ENCODE data around the gene MYH3. TPM values are rescaled to one million over a fixed set of nuclear protein-coding genes. Genes with fewer than 3 reads are reported as not detected.

The MYH3 gene
- total and polyA plus RNA-seq, 4 donors, result 0.43 to 2.0 (median 0.99) TPM

DNA sequence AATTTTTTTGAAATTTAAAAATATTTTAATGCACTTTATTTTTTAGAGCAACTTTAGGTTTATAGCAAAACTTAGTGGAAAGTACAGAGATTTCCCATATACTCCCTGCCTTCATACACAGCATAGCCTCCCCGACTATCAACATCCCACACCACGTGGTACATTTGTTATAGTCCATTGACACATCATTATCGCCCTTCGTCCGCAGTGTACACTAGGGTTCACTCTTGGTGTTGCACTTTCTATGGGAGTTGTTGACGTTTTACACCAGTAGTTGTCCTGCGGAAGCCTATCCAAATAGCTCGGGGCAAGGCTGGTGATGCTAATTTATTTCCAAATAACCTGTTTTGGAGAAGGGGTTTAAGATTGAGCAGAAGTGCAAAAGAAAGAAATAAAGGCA is 52.6 kb downstream of the MYH3 start (continued):
- TF ChIP-seq, protein P1, sequence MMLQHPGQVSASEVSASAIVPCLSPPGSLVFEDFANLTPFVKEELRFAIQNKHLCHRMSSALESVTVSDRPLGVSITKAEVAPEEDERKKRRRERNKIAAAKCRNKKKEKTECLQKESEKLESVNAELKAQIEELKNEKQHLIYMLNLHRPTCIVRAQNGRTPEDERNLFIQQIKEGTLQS (IDR thresholded peaks at IDR 0.05), result no peak

DNA sequence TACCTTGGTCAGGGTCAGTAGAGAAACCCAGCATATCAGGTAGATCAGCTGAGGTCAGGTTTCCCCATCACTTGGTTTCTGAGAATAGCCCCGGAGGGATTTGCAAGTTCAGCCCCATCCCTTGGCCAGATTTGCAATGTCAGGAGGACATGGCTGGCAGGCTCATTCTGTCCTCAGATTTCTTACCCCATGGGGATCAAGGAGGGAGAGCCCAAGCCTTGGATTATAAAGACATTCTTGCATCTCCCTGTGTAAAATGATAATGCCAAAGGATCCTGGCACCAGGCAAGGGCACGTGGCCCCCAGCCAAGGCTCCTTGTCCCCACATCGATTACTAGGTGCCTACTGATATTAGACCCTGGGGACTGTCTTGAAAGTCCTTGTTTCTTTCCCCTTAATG is 53.2 kb downstream of the MYH3 start:
- Histone ChIP-seq H3K9me3 (ENCODE audit: control insufficient read depth in 4 of 4, low read length in 3 of 4) (no peaks in the 10 kb centered on the region), H3K4me3 (ENCODE audit: low read depth in 1 of 3, low read length in 3 of 3) (no peak overlapping the region), H3K27ac (ENCODE audit: low read depth in 1 of 2, low read length in 2 of 2) (no peak overlapping the region), H3K27me3 (ENCODE audit: control insufficient read depth in 4 of 4, insufficient read depth in 4 of 4, low read length in 3 of 4) (peaks cover 0 to 2% (median 0%) of the 10 kb centered on the region in 4 donors), H3K4me1 (ENCODE audit: control insufficient read depth in 4 of 4, insufficient read depth in 4 of 4, low read length in 3 of 4) (no peaks in the 10 kb centered on the region), H3K9ac (ENCODE audit: low read depth in 1 of 2, low read length in 2 of 2) (no peak overlapping the region), H3K36me3 (ENCODE audit: control insufficient read depth in 4 of 4, insufficient read depth in 3 of 4, low read depth in 1 of 4, low read length in 3 of 4) (no peaks in the 10 kb centered on the region)
- TF ChIP-seq, protein P2, sequence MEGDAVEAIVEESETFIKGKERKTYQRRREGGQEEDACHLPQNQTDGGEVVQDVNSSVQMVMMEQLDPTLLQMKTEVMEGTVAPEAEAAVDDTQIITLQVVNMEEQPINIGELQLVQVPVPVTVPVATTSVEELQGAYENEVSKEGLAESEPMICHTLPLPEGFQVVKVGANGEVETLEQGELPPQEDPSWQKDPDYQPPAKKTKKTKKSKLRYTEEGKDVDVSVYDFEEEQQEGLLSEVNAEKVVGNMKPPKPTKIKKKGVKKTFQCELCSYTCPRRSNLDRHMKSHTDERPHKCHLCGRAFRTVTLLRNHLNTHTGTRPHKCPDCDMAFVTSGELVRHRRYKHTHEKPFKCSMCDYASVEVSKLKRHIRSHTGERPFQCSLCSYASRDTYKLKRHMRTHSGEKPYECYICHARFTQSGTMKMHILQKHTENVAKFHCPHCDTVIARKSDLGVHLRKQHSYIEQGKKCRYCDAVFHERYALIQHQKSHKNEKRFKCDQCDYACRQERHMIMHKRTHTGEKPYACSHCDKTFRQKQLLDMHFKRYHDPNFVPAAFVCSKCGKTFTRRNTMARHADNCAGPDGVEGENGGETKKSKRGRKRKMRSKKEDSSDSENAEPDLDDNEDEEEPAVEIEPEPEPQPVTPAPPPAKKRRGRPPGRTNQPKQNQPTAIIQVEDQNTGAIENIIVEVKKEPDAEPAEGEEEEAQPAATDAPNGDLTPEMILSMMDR (IDR thresholded peaks at IDR 0.05; ENCODE audit: low read depth, low read length, missing input control), result no peak
- no peak for TF ChIP-seq RXRA (IDR thresholded peaks at IDR 0.05)
- no peak for TF ChIP-seq RAD21 (IDR thresholded peaks at IDR 0.05)
- no peak for TF ChIP-seq FOXA2 (IDR thresholded peaks at IDR 0.05)
- TF ChIP-seq HNF4A (conservative IDR thresholded peaks at IDR 0.05), result no peak
- TF ChIP-seq GABPA (IDR thresholded peaks at IDR 0.05 in 1 of 2, conservative IDR thresholded peaks at IDR 0.05 in 1 of 2), result no peak
- no peak for TF ChIP-seq HNF4G (IDR thresholded peaks at IDR 0.05)
- TF ChIP-seq NR2F2 (IDR thresholded peaks at IDR 0.05), result no peak
- TF ChIP-seq, protein P3, sequence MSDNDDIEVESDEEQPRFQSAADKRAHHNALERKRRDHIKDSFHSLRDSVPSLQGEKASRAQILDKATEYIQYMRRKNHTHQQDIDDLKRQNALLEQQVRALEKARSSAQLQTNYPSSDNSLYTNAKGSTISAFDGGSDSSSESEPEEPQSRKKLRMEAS (IDR thresholded peaks at IDR 0.05), result no peak
- TF ChIP-seq EGR1 (IDR thresholded peaks at IDR 0.05; ENCODE audit: low read depth in 2 of 2), result no peak
- TF ChIP-seq FOXA1 (IDR thresholded peaks at IDR 0.05), result no peak
- TF ChIP-seq, protein P1 (IDR thresholded peaks at IDR 0.05), result no peak
- no peak for TF ChIP-seq YY1 (IDR thresholded peaks at IDR 0.05)
- no peak for TF ChIP-seq JUND (IDR thresholded peaks at IDR 0.05)
- TF ChIP-seq, protein P4, sequence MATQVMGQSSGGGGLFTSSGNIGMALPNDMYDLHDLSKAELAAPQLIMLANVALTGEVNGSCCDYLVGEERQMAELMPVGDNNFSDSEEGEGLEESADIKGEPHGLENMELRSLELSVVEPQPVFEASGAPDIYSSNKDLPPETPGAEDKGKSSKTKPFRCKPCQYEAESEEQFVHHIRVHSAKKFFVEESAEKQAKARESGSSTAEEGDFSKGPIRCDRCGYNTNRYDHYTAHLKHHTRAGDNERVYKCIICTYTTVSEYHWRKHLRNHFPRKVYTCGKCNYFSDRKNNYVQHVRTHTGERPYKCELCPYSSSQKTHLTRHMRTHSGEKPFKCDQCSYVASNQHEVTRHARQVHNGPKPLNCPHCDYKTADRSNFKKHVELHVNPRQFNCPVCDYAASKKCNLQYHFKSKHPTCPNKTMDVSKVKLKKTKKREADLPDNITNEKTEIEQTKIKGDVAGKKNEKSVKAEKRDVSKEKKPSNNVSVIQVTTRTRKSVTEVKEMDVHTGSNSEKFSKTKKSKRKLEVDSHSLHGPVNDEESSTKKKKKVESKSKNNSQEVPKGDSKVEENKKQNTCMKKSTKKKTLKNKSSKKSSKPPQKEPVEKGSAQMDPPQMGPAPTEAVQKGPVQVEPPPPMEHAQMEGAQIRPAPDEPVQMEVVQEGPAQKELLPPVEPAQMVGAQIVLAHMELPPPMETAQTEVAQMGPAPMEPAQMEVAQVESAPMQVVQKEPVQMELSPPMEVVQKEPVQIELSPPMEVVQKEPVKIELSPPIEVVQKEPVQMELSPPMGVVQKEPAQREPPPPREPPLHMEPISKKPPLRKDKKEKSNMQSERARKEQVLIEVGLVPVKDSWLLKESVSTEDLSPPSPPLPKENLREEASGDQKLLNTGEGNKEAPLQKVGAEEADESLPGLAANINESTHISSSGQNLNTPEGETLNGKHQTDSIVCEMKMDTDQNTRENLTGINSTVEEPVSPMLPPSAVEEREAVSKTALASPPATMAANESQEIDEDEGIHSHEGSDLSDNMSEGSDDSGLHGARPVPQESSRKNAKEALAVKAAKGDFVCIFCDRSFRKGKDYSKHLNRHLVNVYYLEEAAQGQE (IDR thresholded peaks at IDR 0.05), result no peak
- TF ChIP-seq, protein P5, sequence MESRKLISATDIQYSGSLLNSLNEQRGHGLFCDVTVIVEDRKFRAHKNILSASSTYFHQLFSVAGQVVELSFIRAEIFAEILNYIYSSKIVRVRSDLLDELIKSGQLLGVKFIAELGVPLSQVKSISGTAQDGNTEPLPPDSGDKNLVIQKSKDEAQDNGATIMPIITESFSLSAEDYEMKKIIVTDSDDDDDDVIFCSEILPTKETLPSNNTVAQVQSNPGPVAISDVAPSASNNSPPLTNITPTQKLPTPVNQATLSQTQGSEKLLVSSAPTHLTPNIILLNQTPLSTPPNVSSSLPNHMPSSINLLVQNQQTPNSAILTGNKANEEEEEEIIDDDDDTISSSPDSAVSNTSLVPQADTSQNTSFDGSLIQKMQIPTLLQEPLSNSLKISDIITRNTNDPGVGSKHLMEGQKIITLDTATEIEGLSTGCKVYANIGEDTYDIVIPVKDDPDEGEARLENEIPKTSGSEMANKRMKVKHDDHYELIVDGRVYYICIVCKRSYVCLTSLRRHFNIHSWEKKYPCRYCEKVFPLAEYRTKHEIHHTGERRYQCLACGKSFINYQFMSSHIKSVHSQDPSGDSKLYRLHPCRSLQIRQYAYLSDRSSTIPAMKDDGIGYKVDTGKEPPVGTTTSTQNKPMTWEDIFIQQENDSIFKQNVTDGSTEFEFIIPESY (IDR thresholded peaks at IDR 0.05), result no peak
- TF ChIP-seq TAF1 (conservative IDR thresholded peaks at IDR 0.05), result no peak
- TF ChIP-seq SP1 (IDR thresholded peaks at IDR 0.05), result no peak
- DNase-seq (ENCODE audit: low spot score), result no peak
- WGBS, result 71% methylated on average over 3 of the region's 3 CpGs
